GM21717 (cell line): ENCODE results near the gene POU2AF1.

ENCODE experiments used
- ATAC-seq: cut with Tn5 transposase; IDR thresholded peaks from one replicate; pipeline ENCODE4 v1.9.1; 2021; ENCODE audit warnings: mild to moderate bottlenecking, moderate library complexity; ENCODE audit not compliant: unreplicated experiment

Gene POU2AF1

DNA sequence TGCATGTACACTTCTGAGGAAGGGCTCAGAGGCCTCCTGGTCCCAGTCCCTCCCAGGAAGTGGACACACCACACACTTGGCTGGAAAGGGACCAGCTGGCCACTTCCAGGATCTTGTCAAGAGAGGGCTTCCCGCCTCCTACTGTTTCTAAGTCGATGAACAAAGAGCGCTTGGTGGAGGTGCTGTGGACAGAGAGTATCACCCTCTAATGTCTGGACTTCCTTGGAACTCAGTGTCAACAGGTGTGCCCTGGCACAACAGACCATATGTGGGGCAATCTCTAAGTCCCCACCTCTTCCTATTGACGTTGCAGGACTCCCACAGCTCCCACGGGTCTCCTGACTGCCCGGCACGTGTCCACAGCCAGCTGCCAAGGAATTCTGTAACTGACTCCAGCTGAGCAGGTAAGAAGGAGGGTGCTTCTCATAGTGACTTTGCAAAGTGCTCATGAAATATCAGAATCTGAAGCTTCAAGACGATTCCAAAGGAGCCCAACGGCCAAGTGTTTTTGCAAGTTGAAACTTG, 16.1 kb downstream of the POU2AF1 start:
- ATAC-seq: no peak

GRCh38 chr11:111361874-111362273, 17.2 kb downstream of the POU2AF1 start:
- ATAC-seq: no peak

- ATAC-seq: no peak
Observed at GRCh38 chr11:111361052-111361801, 17.8 kb downstream of the POU2AF1 start.

GRCh38 chr11:111360150-111361043, 18.7 kb downstream of the POU2AF1 start:
- ATAC-seq: no peak

- no peak for ATAC-seq
Observed at GRCh38 chr11:111359223-111360149, 19.6 kb downstream of the POU2AF1 start.

GRCh38 chr11:111358038-111359001, 20.8 kb downstream of the POU2AF1 start:
- ATAC-seq: no peak

DNA sequence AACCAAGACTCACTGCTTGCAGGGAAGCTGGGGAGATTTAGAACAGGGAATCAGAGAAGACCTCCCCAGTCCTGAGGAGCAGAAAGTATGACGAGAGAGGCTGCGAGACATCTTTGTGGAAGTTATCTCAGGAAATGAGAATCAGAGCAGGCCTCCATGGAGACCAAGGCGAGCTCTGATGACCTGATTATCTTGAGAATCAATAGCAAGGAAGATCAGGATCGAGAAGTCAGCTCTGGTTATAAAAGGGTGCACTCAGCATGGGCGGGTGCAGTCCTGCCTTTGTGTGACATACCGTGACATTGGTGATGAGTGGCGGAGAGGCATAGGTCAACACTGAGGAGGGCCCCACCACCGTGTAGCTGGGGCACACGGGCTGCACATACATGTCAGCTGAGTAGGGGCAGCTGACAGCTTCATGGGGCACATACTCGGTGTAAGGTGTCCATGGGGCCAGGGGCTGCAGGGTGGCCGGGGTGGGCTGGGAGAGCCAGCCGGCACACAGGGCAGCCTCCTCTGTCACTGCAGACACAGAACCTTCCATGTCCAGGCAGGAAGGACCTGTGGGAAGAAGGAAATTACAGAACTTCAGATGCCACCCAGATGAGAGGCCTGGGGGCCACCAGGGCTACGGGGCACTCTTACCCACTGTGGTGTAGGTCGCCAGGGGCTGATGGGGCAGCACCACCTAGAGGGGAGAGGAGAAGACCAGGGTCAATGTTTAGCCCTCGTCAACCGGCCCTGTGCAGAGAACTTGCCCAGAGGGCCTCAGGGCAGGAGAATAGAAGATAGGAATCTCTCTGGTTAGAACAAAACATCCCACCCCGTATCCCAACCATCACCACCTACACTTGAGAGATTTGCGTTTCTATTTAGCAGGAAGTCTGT, 21.7 kb downstream of the POU2AF1 start:
- no peak for ATAC-seq

DNA sequence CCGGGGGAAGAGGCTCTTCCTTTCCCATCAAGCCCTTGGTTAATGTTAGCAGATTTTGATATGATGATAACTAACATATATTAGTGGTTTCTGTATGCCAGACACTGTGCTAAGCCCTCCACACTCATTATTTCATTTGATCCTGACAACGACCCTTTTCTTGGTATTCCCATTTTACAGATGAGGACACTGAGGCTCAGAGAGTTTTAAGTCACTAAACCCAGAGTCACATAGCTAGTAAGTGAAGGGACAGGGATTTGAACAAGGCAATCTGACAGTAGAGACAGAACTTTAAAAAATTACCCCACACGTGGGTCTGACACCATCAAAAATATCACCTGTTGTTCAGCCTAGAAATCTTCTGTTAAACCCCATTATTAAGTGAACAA, 22.4 kb downstream of the POU2AF1 start:
- ATAC-seq: no peak

DNA sequence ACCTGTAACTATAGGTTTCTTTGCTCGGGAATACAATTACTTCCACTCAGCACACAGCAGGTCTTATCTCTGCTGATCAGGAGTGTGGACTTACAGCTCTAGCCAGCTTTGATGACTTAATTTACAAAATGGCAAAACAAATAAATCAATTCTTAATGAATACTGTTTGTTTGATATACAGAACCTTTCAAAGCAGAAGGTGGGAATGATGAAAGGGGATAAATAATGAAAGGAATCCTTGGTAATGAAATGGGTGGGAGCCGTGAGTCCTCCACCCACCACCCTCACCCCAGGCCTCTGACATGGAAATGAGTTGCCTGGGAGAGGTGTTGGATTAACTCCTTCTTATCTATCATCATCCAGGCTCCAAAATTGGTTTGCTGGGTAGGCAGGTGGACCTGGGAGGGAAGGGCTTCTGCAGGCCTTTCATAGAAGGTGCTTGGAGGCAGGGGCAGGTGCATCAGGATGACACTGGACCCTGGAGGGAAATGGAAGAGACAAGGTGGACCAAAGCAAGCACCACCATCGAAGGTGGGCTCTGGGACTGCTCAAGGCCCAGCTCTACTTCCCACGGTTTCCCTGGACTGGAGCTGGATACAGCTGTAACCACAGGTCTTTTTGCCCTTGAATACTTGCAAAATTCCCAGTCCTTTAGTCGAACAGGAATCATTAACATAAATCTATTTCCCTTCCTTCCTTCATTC, 23.0 kb downstream of the POU2AF1 start:
- no peak for ATAC-seq

DNA sequence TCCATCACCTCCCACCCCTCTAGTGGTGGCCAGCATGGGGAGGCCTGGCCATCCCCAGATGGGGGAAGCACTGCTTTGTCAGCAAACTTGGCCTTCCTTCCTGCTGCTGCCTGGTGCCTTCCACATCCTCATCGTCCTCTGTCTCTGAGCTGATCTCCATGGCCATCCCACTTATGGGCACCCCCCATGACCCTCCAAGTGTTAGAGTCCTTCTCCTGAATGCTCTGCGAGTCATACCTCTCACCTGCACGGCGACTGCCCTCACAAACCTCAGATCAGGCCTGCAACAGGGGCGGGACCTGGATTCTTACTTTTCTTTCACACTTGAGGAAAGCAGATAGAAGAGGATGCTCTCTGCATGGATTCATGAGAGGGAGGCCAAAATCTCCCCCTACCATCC, 24.0 kb downstream of the POU2AF1 start:
- ATAC-seq: no peak

- no peak for ATAC-seq
Observed at GRCh38 chr11:111354601-111354891, 24.5 kb downstream of the POU2AF1 start.

GRCh38 chr11:111353776-111354600, 25.1 kb downstream of the POU2AF1 start:
- ATAC-seq: no peak

DNA sequence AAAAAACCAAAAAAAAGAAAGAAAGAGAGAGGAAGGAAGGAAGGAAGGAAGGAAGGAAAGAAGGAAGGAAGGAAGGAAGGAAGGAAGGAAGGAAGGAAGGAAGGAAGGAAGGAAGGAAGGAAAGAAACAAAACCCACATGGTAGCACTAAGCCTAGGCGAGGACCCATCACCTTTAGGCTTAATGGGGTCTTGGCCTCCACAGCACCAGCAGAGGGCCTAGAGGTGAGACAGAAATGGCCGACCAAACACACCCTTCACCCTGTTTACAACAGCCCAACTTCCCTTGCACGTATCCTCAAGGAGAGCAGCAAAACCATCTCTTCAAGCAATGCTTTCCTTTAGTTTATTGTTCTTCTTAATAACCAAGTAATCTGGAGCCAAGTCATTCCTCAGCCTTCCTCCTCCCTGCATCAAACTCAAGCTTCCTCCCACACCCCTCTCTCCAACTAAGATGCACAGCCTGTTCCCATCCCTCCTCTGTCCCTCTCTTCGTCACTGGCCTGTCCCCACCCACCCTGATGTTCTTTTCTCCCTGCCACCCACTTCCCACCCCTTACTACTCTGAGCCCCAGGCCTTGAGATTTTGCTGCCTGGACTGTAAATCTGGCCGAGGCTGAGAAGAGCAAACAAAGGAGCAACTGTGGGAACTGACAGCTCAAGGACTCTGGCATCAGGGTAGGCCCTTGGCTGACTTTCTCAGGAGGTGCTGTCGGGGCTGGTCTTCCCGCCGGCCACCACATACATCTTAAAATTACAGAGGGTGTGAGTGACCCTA, 26.0 kb downstream of the POU2AF1 start:
- no peak for ATAC-seq

DNA sequence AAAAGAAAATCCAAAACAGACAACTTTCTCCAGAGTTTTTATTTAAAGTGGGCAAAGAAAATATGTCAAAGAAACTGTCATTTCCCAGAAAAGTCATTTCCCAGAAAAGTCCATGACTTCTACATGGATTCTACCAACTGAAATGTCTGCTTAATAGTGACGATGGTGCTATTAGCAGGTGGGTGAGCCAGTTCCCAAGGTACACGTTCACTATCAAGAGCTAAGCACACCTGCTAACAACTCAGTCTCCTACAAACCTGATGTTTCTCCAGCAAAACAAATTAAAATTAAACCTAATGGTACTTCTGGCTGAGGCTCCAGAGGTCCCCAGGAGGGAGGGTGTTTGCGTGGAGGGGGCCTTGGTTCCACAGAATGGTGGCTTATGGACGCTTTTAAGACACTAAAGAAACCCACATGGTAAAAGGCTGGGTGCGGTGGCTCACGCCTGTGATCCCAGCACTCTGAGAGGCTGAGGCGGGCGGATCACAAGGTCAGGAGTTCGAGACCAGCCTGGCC, 26.8 kb downstream of the POU2AF1 start:
- ATAC-seq: no peak

DNA sequence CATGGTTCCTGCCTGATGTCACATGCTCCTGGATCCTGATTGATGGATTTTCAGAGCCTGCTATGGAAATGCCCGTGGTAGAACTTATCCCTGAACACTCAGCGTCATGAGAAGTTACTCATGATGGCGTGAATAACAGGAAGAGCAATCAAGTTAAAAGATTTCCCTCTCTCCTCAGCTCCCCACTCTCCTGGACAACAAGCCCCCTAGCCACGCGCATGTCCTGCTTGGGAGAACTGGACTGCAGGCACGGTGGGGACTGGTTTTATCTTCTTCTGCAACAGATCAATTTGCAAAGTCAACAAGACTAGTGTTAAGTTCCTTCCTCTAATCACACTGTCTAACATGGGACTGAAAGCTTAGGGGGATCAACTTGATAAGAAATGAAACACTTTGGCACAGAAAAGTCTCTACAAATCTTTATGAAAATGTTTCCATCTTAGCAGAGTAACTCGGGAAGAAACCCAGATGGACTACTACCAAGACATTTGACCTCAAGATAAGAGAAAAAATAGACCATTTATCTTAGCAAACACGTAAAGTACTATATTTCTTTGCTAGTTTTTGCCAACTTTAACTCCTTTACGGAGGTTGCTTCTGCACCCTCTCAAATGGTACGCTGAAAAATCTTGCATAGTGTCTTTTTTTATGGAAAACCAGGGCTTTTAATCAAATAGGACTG, 27.6 kb downstream of the POU2AF1 start:
- ATAC-seq: no peak

DNA sequence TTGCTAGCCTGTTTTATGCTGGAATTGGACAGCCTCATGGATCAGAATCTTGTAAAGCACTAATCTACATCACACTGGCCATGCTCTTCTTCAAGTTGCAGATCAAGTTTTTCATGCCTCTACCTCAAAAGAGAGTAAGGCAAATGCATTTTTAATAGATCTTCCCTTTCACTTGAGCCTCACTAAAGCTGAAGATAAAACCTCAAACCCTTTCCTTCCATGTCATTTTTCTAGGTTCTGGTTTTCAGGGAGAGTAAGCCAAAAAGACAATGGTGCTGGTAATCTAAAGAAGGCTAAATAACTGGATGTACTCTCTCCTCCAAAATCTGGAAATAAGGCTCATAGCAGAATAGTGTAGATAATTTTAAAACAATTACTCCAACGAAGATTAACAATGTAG, 28.3 kb downstream of the POU2AF1 start:
- ATAC-seq: no peak
